Measurements from ENCODE around the gene TNIK.

The TNIK gene

GRCh38 chr3:171181907-171182690, 278.1 kb downstream of the TNIK start:
- DNase-seq: no peak

GRCh38 chr3:171178714-171179113, 281.5 kb downstream of the TNIK start:
- no peak for DNase-seq

- DNase-seq: no peak
Observed at GRCh38 chr3:171177553-171177952, 282.7 kb downstream of the TNIK start.

GRCh38 chr3:171177056-171177455, 283.1 kb downstream of the TNIK start:
- DNase-seq: no peak

GRCh38 chr3:171176244-171176933, 283.8 kb downstream of the TNIK start:
- DNase-seq: no peak

- no peak for DNase-seq
Observed at GRCh38 chr3:171175741-171176234, 284.4 kb downstream of the TNIK start.

- no peak for DNase-seq
Observed at GRCh38 chr3:171173736-171174135, 286.5 kb downstream of the TNIK start.

GRCh38 chr3:171172070-171172469, 288.1 kb downstream of the TNIK start:
- DNase-seq: no peak

- no peak for DNase-seq
Observed at GRCh38 chr3:171169866-171170265, 290.3 kb downstream of the TNIK start.

- DNase-seq: no peak
Observed at GRCh38 chr3:171169443-171169842, 290.8 kb downstream of the TNIK start.

GRCh38 chr3:171168551-171168950, 291.7 kb downstream of the TNIK start:
- no peak for DNase-seq

- DNase-seq: peak; percentile 39
Observed at GRCh38 chr3:171168086-171168485, 292.1 kb downstream of the TNIK start.

GRCh38 chr3:171165983-171166382, 294.2 kb downstream of the TNIK start:
- DNase-seq: no peak

- no peak for DNase-seq
Observed at GRCh38 chr3:171165499-171165921, 294.7 kb downstream of the TNIK start.

GRCh38 chr3:171164067-171164465, 296.1 kb downstream of the TNIK start:
- DNase-seq: no peak

GRCh38 chr3:171163101-171164066, 296.8 kb downstream of the TNIK start:
- DNase-seq: no peak

GRCh38 chr3:171160325-171160724, 299.9 kb downstream of the TNIK start:
- no peak for DNase-seq

GRCh38 chr3:171159822-171160157, 300.4 kb downstream of the TNIK start:
- no peak for DNase-seq

- no peak for DNase-seq
Observed at GRCh38 chr3:171159024-171159821, 301.0 kb downstream of the TNIK start.

- DNase-seq: no peak
Observed at GRCh38 chr3:171157980-171158379, 302.2 kb downstream of the TNIK start.

- DNase-seq: no peak
Observed at GRCh38 chr3:171157286-171157685, 302.9 kb downstream of the TNIK start.

GRCh38 chr3:171156401-171157010, 303.7 kb downstream of the TNIK start:
- no peak for DNase-seq
